ENCODE data around the gene PTGS1.
"Not testable (repeated sequence)": the region's sequence is repeated elsewhere in the genome, so short reads cannot be mapped to it uniquely, and the experiment has no call there.

Gene PTGS1

GRCh38 chr9:122401896-122402295 lies 31.1 kb downstream of the PTGS1 start:
- no peak for DNase-seq

- DNase-seq, result peak; percentile 94
Measured at GRCh38 chr9:122402403-122402871, 31.6 kb downstream of the PTGS1 start.

GRCh38 chr9:122402874-122403273 lies 32.0 kb downstream of the PTGS1 start:
- DNase-seq, result peak; percentile 35

- DNase-seq, result no peak
Measured at GRCh38 chr9:122403381-122404000, 32.7 kb downstream of the PTGS1 start.

- not testable (repeated sequence) for DNase-seq
Measured at GRCh38 chr9:122405304-122406069, 34.7 kb downstream of the PTGS1 start.

- no peak for DNase-seq
Measured at GRCh38 chr9:122406070-122406890, 35.5 kb downstream of the PTGS1 start.

- not testable (repeated sequence) for DNase-seq
Measured at GRCh38 chr9:122414108-122414507, 43.3 kb downstream of the PTGS1 start.

GRCh38 chr9:122418016-122418415 lies 47.2 kb downstream of the PTGS1 start:
- DNase-seq, result no peak

- DNase-seq, result no peak
Measured at GRCh38 chr9:122420315-122420714, 49.5 kb downstream of the PTGS1 start.

- no peak for DNase-seq
Measured at GRCh38 chr9:122425087-122425486, 54.3 kb downstream of the PTGS1 start.

- no peak for DNase-seq
Measured at GRCh38 chr9:122426723-122427122, 55.9 kb downstream of the PTGS1 start.

GRCh38 chr9:122442568-122442967 lies 71.7 kb downstream of the PTGS1 start:
- DNase-seq, result no peak

GRCh38 chr9:122444041-122444733 lies 73.4 kb downstream of the PTGS1 start:
- DNase-seq, result peak; percentile 68

Data from fibroblast of skin of abdomen (primary cell).